Measurements from ENCODE around the gene ANKRD24.
"Not testable (repeated sequence)": the region's sequence is repeated elsewhere in the genome, so short reads cannot be mapped to it uniquely, and the experiment has no call there.

Gene ANKRD24

DNA sequence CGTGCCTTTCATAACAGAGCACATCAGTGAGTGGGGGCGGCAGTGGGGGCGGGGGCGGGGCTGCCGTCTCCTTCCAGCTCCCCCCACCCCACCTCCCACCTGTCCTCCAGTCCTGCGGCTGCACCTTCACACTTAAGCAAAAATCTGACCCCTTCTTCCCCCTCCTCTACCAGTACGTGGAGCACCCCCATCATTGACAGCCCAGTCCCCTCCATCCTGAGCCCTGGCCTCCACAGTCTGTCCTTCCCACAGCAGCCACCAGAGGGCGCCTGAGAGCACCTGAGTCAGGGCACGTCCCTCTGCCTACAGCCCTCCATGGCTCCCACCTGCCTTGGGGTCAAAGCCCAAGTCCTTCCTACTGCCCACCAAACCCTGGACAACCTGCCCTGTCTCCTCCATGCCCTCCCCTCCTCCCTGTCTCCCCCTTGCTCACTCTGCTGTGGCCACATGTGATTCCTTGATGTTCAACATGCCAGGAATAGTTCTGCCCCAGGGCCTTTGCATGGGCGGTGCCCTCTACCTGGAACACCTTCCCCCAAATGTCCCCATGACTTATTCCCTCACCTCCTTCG is 50.9 kb downstream of the ANKRD24 start:
- Histone ChIP-seq H3K4me1 (ENCODE audit: control insufficient read depth, insufficient read depth, low read length, poor library complexity, severe bottlenecking) (peaks cover 4% of the 10 kb centered on the region), H3K4me3 (ENCODE audit: extremely low read depth, insufficient read depth, low read length, poor library complexity, severe bottlenecking) (no peak overlapping the region), H3K36me3 (ENCODE audit: control insufficient read depth, insufficient read depth, low read length) (no peaks in the 10 kb centered on the region), H3K9me3 (ENCODE audit: control insufficient read depth, low read length) (no peaks in the 10 kb centered on the region), H3K27ac (ENCODE audit: low read depth, low read length, severe bottlenecking) (no peak overlapping the region)
- WGBS, 2 experiments (ENCODE audit: insufficient coverage in 2 of 2) = 56 to 67% methylated on average over 8 to 10 of the region's 11 CpGs

- no peak overlapping the region for H3K27ac ChIP-seq (ENCODE audit: low read depth, low read length, severe bottlenecking)
- no peaks in the 10 kb centered on the region for H3K4me1 ChIP-seq (ENCODE audit: control insufficient read depth, insufficient read depth, low read length, poor library complexity, severe bottlenecking)
- H3K36me3 ChIP-seq (ENCODE audit: control insufficient read depth, insufficient read depth, low read length) = no peaks in the 10 kb centered on the region
- WGBS, 2 experiments (ENCODE audit: insufficient coverage in 2 of 2) = 76 to 79% methylated on average over 6 to 13 of the region's 21 CpGs
- H3K9me3 ChIP-seq (ENCODE audit: control insufficient read depth, low read length) = no peaks in the 10 kb centered on the region
- no peak overlapping the region for H3K4me3 ChIP-seq (ENCODE audit: extremely low read depth, insufficient read depth, low read length, poor library complexity, severe bottlenecking)
Measured at GRCh38 chr19:4234142-4234861, 51.8 kb downstream of the ANKRD24 start.

- Histone ChIP-seq H3K4me1 (ENCODE audit: control insufficient read depth, insufficient read depth, low read length, poor library complexity, severe bottlenecking) (no peaks in the 10 kb centered on the region), H3K27ac (ENCODE audit: low read depth, low read length, severe bottlenecking) (no peak overlapping the region), H3K4me3 (ENCODE audit: extremely low read depth, insufficient read depth, low read length, poor library complexity, severe bottlenecking) (no peak overlapping the region), H3K36me3 (ENCODE audit: control insufficient read depth, insufficient read depth, low read length) (no peaks in the 10 kb centered on the region), H3K9me3 (ENCODE audit: control insufficient read depth, low read length) (no peaks in the 10 kb centered on the region)
- WGBS, 2 experiments (ENCODE audit: insufficient coverage in 2 of 2) = 87% methylated on average over 10 to 13 of the region's 13 CpGs
Measured at GRCh38 chr19:4234862-4235201, 52.3 kb downstream of the ANKRD24 start.

- H3K27ac ChIP-seq (ENCODE audit: low read depth, low read length, severe bottlenecking); H3K4me1 ChIP-seq (ENCODE audit: control insufficient read depth, insufficient read depth, low read length, poor library complexity, severe bottlenecking); H3K4me3 ChIP-seq (ENCODE audit: extremely low read depth, insufficient read depth, low read length, poor library complexity, severe bottlenecking); H3K36me3 ChIP-seq (ENCODE audit: control insufficient read depth, insufficient read depth, low read length); H3K9me3 ChIP-seq (ENCODE audit: control insufficient read depth, low read length): not testable (repeated sequence)
- 94 to 95% methylated on average over 13 to 15 of the region's 16 CpGs for WGBS, 2 experiments (ENCODE audit: insufficient coverage in 2 of 2)
Measured at GRCh38 chr19:4237510-4237909, 55.0 kb downstream of the ANKRD24 start.

- Histone ChIP-seq H3K4me3 (ENCODE audit: extremely low read depth, insufficient read depth, low read length, poor library complexity, severe bottlenecking) (no peak overlapping the region), H3K36me3 (ENCODE audit: control insufficient read depth, insufficient read depth, low read length) (no peaks in the 10 kb centered on the region), H3K9me3 (ENCODE audit: control insufficient read depth, low read length) (no peaks in the 10 kb centered on the region), H3K27ac (ENCODE audit: low read depth, low read length, severe bottlenecking) (no peak overlapping the region), H3K4me1 (ENCODE audit: control insufficient read depth, insufficient read depth, low read length, poor library complexity, severe bottlenecking) (no peaks in the 10 kb centered on the region)
- WGBS, 2 experiments (ENCODE audit: insufficient coverage in 2 of 2) = 89 to 91% methylated on average over 3 of the region's 4 CpGs
Measured at GRCh38 chr19:4238831-4239230, 56.3 kb downstream of the ANKRD24 start.

GRCh38 chr19:4241824-4242430 is 59.4 kb downstream of the ANKRD24 start:
- H3K36me3 ChIP-seq (ENCODE audit: control insufficient read depth, insufficient read depth, low read length) = no peaks in the 10 kb centered on the region
- WGBS, 2 experiments (ENCODE audit: insufficient coverage in 2 of 2) = 73 to 100% methylated on average over 1 to 3 of the region's 5 CpGs
- no peak overlapping the region for H3K4me3 ChIP-seq (ENCODE audit: extremely low read depth, insufficient read depth, low read length, poor library complexity, severe bottlenecking)
- no peaks in the 10 kb centered on the region for H3K9me3 ChIP-seq (ENCODE audit: control insufficient read depth, low read length)
- no peak overlapping the region for H3K27ac ChIP-seq (ENCODE audit: low read depth, low read length, severe bottlenecking)
- H3K4me1 ChIP-seq (ENCODE audit: control insufficient read depth, insufficient read depth, low read length, poor library complexity, severe bottlenecking) = no peaks in the 10 kb centered on the region

DNA sequence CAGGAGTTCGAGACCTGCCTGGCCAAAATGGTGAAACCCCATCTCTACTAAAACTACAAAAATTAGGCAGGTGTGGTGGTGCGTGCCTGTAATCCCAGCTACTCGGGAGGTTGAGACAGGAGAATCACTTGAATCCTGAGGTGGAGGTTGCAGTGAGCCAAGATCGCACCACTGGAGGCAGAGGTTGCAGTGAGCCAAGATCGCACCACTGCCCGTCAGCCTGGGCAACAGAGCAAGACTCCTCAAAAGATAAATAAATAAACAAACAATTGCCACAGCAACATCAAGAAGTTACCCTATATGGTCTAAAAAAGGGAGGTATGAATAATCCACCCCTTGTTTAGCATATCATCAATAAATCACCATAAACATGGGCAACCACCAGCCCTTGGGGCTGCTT is 63.4 kb downstream of the ANKRD24 start:
- not testable (repeated sequence) for H3K4me1 ChIP-seq (ENCODE audit: control insufficient read depth, insufficient read depth, low read length, poor library complexity, severe bottlenecking); H3K4me3 ChIP-seq (ENCODE audit: extremely low read depth, insufficient read depth, low read length, poor library complexity, severe bottlenecking); H3K27ac ChIP-seq (ENCODE audit: low read depth, low read length, severe bottlenecking); H3K9me3 ChIP-seq (ENCODE audit: control insufficient read depth, low read length)
- H3K36me3 ChIP-seq (ENCODE audit: control insufficient read depth, insufficient read depth, low read length) = peaks cover 25% of the 10 kb centered on the region
- 92 to 97% methylated on average over 3 to 4 of the region's 6 CpGs for WGBS, 2 experiments (ENCODE audit: insufficient coverage in 2 of 2)

DNA sequence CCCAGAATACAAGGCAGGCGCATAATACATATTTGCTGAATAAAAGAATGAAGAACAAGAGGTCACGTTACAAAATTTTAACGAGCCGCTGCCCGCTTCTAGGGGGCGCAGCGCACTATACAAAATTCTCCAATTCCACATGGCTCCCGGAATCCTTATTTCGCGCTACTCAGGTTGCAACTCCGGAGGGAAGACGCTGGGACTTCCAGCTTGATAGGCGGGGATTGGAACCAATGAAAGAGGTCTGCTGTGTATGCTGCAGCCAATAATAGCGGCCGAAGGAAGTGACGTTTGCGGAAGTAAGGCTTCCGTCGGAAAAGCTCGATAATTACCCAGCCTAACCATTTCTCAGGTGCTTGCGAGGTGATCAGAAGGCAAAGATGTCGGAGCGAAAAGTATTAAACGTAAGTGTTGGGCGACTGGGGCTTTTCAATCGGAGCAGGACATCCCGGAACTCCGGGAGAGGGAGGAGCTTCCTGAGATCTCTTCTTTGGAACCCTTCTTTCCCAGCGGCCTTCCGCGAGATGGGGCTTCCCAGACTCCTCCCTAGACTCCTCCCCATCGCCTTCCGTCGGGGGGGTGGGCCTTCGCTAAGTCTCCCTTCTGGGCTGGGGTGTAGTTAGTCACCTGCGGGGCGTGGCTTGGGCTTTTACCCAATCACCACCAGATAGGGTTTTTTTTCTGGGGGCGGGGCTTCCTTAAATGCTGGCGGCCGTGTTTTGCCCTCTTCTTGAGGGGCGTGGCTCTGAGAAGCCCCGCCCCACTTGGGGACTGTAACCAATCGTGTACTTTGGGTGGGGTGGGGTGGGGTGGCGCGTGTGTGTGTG is 64.5 kb downstream of the ANKRD24 start, which contains the start of gene YJU2:
YJU2 (plus strand) TSS at position 314 of the 827 bp plus-strand sequence; CDS start at position 381, 67 bp downstream.
- peak within 1 kb of the TSS; percentile 67 for H3K4me3 ChIP-seq (ENCODE audit: extremely low read depth, insufficient read depth, low read length, poor library complexity, severe bottlenecking)
- peak within 1 kb of the TSS; percentile 97 for H3K27ac ChIP-seq (ENCODE audit: low read depth, low read length, severe bottlenecking)
- H3K9me3 ChIP-seq (ENCODE audit: control insufficient read depth, low read length) = no peaks in the 10 kb centered on the region
- H3K36me3 ChIP-seq (ENCODE audit: control insufficient read depth, insufficient read depth, low read length) = peaks cover 35% of the 10 kb centered on the region
- no peaks in the 10 kb centered on the region for H3K4me1 ChIP-seq (ENCODE audit: control insufficient read depth, insufficient read depth, low read length, poor library complexity, severe bottlenecking)
- WGBS, 2 experiments (ENCODE audit: insufficient coverage in 2 of 2) = 0% methylated on average over 20 to 21 of the region's 45 CpGs

DNA sequence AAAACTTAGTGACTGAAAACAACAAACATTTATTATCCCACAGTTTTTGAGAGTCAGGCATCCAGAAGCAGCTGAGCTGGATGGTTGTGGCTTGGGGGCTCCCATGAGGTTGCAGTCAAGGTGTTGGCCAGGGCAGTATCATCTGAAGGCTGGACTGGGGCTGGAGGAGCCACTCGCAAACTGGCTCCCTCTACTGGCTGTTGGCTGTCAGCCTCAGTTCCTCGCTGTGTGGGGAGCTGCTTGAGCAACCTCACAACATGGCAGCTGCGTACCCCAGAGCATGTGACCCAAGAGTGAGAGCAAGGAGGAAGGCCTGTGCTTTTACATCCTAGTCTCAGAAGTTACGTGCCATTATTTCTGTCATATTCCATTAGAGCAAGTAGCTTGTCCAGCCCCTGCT is 74.1 kb downstream of the ANKRD24 start:
- H3K4me1 ChIP-seq (ENCODE audit: control insufficient read depth, insufficient read depth, low read length, poor library complexity, severe bottlenecking) = no peaks in the 10 kb centered on the region
- no peak overlapping the region for H3K4me3 ChIP-seq (ENCODE audit: extremely low read depth, insufficient read depth, low read length, poor library complexity, severe bottlenecking)
- H3K36me3 ChIP-seq (ENCODE audit: control insufficient read depth, insufficient read depth, low read length) = peaks cover 68% of the 10 kb centered on the region
- peaks cover 7% of the 10 kb centered on the region for H3K9me3 ChIP-seq (ENCODE audit: control insufficient read depth, low read length)
- H3K27ac ChIP-seq (ENCODE audit: low read depth, low read length, severe bottlenecking) = no peak overlapping the region
- WGBS, 2 experiments (ENCODE audit: insufficient coverage in 2 of 2) = 95 to 97% methylated on average over 3 to 4 of the region's 4 CpGs

DNA sequence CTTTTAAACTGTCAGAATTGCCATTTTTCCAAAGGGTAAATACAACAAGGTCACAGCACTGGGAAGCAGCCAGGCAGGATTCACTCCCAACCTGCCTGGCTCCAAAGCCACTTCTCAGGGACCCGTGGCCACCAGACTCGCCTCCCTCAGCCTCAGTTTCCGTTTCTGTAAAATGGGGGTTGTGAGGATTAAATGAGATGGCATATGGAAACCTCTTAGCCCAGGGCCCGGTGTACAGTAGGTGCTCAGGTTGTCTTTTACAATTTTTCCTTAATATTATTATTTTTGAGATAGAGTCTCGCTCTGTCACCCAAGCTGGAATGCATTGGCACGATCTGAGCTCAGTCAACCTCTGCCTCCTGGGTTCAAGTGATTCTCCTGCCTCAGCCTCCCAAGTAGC is 74.5 kb downstream of the ANKRD24 start:
- Histone ChIP-seq H3K36me3 (ENCODE audit: control insufficient read depth, insufficient read depth, low read length) (peaks cover 64% of the 10 kb centered on the region), H3K9me3 (ENCODE audit: control insufficient read depth, low read length) (peaks cover 7% of the 10 kb centered on the region), H3K4me3 (ENCODE audit: extremely low read depth, insufficient read depth, low read length, poor library complexity, severe bottlenecking) (no peak overlapping the region), H3K27ac (ENCODE audit: low read depth, low read length, severe bottlenecking) (no peak overlapping the region), H3K4me1 (ENCODE audit: control insufficient read depth, insufficient read depth, low read length, poor library complexity, severe bottlenecking) (no peaks in the 10 kb centered on the region)
- 94 to 100% methylated on average over 2 of the region's 6 CpGs for WGBS, 2 experiments (ENCODE audit: insufficient coverage in 2 of 2)

Measured in mesodermal cell (in vitro differentiated cells).